ENCODE measurements around the gene CENPU.

- TF ChIP-seq CTCF (conservative IDR thresholded peaks at IDR 0.05) = no peak
- no peak for TF ChIP-seq EZH2 (IDR thresholded peaks at IDR 0.05; ENCODE audit: low read depth)
These were observed 59.9 kb downstream of the CENPU start for GRCh38 chr4:184674011-184674410.
